SJCRH30 (cell line): Measurements from ENCODE around the gene MYORG. TPM values are rescaled to one million over a fixed set of nuclear protein-coding genes. Genes with fewer than 3 reads are reported as not detected.

Source experiments
- DNase-seq, 2 experiments: peaks; one replicate each; pipeline ENCODE4 v3.0.0-alpha.2; 2015 to 2020
- H3K27ac ChIP-seq: fragments of 250-450 bp; sonication (Bioruptor Pico); 2 replicates; pipeline ENCODE4 v1.5.1; 2020; ENCODE audit warnings: mild to moderate bottlenecking, moderate library complexity
- H3K27me3 ChIP-seq: fragments of 250-450 bp; sonication (Bioruptor Pico); 2 replicates; pipeline ENCODE4 v1.5.1; 2020; ENCODE audit warnings: mild to moderate bottlenecking, moderate library complexity
- H3K36me3 ChIP-seq: fragments of 250-450 bp; sonication (Bioruptor Pico); 2 replicates; pipeline ENCODE4 v1.5.1; 2020; ENCODE audit warnings: mild to moderate bottlenecking, moderate library complexity
- H3K4me1 ChIP-seq: fragments of 250-450 bp; sonication (Bioruptor Pico); 2 replicates; pipeline ENCODE4 v1.5.1; 2020; ENCODE audit warnings: mild to moderate bottlenecking, moderate library complexity
- H3K4me3 ChIP-seq: fragments of 250-450 bp; sonication (Bioruptor Pico); 2 replicates; pipeline ENCODE4 v1.5.1; 2020; ENCODE audit warnings: mild to moderate bottlenecking, moderate library complexity
- H3K9me3 ChIP-seq: fragments of 250-450 bp; sonication (Bioruptor Pico); replicated peaks from 2 replicates; pipeline ENCODE4 v1.5.1; 2020; ENCODE audit warnings: mild to moderate bottlenecking, moderate library complexity
- total RNA-seq: library from RNA; depleted of rRNA; stranded (reverse); fragments of >200 nt; shearing (Covaris generic); gene quantifications from 2 replicates; pipeline ENCODE4 v1.2.3, GENCODE V29; 2014; rRNA removed

MYORG gene
- total RNA-seq, 1 experiment from 2014 or later: 1.8 TPM

GRCh38 chr9:34317436-34317835 is 59.3 kb downstream of the MYORG start:
- Histone ChIP-seq H3K36me3 (no peaks in the 10 kb centered on the region), H3K9me3 (no peaks in the 10 kb centered on the region), H3K27me3 (no peaks in the 10 kb centered on the region), H3K4me3 (no peak overlapping the region), H3K4me1 (no peaks in the 10 kb centered on the region; the same call in 1 of the 2 replicates), H3K27ac (no peak overlapping the region)
- DNase-seq: no peak

Other genes with a start within 250 kb of the MYORG start
- 22.6 and 23.8 TPM in 2 replicates for gene UBAP1, start 197.9 kb downstream of the MYORG start, total RNA-seq
- gene KIF24, start 47.6 kb downstream of the MYORG start, total RNA-seq: 5.9 and 6.8 TPM in 2 replicates
- 9.4 TPM in 2 replicates for gene NUDT2, start 47.3 kb downstream of the MYORG start, total RNA-seq
- gene FAM219A, start 81.7 kb upstream of the MYORG start, total RNA-seq: 4.7 and 4.9 TPM in 2 replicates
- 0.08 and 0.28 TPM in 2 replicates for gene DNAI1, start 81.9 kb upstream of the MYORG start, total RNA-seq
- 0.25 TPM in 1 of 2 replicates, not detected in the other for gene ENHO, start 146.1 kb upstream of the MYORG start, total RNA-seq
- gene CNTFR, start 212.8 kb upstream of the MYORG start, total RNA-seq: 0.20 and 0.24 TPM in 2 replicates
- gene RPP25L, start 235.2 kb upstream of the MYORG start, total RNA-seq: 13.0 and 19.0 TPM in 2 replicates
- 58.2 and 63.6 TPM in 2 replicates for gene DCTN3, start 243.6 kb upstream of the MYORG start, total RNA-seq